Activated naive CD4-positive, alpha-beta T cell (primary cell): ENCODE results near the gene DIO3.
A peak's percentile ranks its signal among the peaks of the same experiment; 100 is the strongest.

Source experiments
- DNase-seq, 4 experiments: peaks; one replicate each; lab custom pipeline; 2025; lab: John Stamatoyannopoulos, UW

Gene DIO3

DNA sequence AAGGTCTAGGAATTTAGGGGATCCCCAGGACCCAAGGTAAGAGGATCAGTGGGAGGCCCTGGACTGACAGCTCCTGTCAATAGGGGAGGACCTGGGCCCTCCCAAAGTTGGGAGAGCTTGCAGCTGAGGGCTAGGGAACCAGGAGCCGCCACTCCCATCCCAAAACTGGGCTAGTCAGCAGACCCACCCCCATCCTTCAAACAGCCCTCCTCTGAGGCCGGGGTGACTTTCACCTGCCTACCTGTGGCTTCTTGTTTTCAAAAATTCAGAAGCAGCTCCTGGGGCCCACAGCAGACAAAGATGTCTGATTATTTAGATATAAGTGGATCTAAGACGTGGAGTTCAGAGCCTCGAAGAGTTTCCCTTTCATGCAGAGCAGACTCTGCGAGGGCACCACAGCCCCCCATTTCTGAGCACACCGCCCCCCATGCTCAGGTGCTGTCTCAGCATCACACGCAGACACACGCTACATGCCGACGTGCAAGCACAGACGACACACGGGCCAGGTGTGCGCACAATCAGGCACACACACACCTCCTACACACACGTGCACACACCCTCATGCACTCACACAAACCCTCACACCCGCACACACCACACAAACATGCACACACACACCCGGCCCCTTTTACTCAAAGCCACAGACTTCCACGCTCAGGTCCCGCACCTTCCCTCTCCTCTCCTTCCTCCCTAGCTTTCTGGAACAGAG, 21.9 kb downstream of the DIO3 start:
- no peak for DNase-seq

DNA sequence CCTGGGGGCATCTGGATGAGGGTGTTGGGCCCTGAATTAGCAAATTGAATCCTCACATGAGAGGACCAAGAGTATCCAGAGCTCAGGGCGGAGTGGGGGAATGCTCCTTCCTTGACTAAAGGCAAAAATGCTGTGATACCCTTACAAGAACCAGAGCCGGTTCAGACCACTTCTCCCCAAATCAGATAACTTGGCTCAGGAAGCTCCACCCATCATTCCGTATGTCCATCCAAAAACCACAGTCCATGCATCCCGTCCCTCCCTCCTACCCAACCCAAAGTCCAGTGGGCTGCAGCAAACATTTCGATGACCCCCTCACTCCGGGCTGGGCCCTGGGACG, 22.4 kb downstream of the DIO3 start:
- DNase-seq = no peak

- DNase-seq = no peak
Measured at GRCh38 chr14:101584055-101584859, 23.0 kb downstream of the DIO3 start.

GRCh38 chr14:101585211-101585610, 23.9 kb downstream of the DIO3 start:
- DNase-seq = no peak

DNA sequence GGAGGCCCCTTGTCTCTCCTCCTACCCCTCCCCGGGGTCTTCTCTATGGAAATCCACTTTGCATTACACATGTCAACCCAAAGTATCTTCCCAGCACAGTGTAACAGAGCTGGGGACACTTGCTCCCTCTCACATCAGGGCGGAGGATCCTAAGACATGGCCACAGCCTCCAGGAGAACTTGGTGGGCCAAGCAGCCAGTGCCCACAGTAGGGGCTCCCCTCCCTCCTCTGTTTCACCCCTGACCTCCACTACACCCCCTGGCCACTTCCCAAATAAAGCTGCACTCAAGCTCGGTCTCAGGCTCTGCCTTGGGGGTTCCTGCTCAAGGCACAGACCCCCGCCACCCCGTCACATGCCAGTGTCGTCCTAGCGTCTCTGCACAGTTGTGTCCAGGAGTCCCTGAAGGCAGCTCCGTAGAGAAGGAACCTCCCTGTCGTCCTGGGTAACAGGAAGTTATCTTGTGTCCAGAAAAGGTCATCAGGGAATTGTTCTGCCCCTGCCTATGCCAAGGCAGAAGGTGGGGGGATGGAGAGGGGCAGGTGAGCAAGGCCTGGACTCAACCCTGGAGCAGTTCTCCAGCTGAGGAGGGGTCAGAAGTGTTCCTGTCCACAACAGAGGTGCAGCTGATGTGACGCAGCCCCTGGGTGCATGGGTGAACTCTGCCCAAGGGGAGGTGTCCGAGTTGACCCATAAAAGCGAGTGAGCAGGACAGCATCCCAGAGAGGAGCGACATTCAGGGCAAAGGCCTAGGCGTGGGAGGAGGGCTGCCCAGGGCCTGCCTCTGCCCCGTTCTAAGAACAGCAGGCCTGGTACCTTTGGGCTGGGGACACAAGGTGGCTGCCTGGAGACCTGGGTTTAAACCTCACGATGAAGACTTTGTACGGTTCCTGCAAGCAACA, 25.5 kb downstream of the DIO3 start:
- no peak for DNase-seq

GRCh38 chr14:101587441-101587911, 26.2 kb downstream of the DIO3 start:
- no peak for DNase-seq

DNA sequence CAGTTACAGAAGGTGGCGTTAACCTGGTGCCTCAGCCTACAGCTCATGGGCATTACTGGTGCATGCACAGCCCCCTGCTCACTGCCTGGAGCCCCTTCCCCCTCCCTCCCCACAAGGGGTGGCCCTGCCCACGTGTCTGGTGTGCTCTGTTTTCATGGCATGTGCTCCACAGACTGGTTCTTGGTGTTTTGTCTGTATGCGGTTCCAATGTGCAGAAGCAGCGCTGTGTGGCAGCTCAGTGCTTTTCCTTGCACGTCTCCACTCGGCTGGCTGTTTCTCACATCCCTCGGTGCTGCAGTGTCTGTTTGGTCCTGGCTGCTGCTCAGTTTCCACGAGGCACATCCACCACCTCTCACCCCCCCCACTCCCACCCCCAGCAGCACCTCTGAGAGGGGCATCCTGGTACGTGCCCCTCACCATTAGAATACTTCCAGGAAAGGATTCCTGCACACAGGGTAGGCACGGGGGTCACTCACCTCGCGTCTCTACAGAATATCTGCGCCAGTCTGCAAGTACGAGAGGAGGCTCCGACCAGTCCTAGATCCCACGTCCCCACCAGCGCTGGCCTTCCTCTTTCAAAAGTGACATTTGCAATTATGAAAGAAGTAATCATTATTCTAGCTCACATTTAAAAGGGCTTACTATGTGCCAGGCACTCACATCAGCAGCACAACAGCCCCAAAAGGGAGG, 27.1 kb downstream of the DIO3 start:
- no peak for DNase-seq

DNA sequence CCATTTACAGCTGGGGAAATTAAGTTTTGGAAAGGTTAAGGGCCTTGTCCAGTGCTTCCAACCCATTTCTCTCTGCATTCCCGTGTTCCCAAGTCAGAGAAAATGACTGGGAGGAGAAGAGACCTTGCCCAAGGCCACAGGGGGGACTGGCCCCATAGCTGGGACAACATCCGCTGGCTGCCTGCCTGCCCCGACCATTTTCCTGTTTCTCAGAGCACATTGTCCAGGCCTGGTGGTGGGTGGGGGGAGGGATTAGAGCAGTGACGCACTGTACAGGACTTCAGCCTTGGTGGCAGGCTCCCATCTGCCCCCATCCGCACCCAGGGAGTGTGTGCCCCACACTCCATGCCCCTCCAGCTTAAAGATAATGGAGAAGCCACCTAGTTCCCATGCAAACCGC, 27.7 kb downstream of the DIO3 start:
- no peak for DNase-seq

GRCh38 chr14:101589486-101590015, 28.3 kb downstream of the DIO3 start:
- no peak for DNase-seq

DNA sequence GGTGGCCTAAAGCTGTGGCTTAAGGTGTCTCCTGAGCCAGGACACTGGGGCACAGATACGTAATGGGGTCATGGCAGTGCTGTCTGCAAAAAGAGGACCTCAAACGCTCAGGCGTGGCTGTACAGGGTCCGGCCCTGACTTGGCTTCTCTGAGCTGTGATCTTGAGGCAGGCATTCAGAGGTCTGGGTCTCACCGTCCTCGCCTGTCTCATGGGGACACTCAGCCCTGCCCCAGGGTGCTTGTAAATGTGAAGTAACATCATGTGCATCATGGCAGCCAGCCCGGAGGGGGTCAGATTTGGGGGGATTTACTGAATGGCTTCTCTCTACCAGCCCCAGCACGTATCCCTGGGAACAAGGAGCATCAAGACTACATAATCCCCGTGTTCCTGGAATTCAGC, 28.8 kb downstream of the DIO3 start:
- DNase-seq = no peak

DNA sequence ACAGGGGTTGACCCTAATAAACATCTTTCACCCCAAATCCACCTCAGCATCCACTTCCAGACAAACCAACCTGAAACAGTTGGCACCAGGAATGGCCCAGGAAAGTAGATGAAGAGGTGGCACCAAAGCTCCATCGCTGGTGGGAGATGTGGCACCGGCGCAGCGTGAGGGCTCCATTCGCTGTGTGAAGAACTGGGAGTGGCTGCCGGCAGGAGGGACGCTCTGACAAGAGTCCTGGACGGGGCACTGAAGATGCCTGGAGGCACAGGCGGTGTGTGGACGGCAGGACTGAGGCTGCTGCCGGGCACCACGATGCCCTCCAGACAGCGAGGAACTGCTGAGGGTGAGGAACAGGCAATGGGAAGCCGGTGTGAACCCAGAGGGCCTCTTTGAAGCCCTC, 29.3 kb downstream of the DIO3 start:
- no peak for DNase-seq

- DNase-seq = no peak
Measured at GRCh38 chr14:101591121-101591520, 29.8 kb downstream of the DIO3 start.

- no peak for DNase-seq
Measured at GRCh38 chr14:101591582-101591981, 30.3 kb downstream of the DIO3 start.

GRCh38 chr14:101593411-101594238, 32.3 kb downstream of the DIO3 start:
- no peak for DNase-seq

GRCh38 chr14:101594511-101595148, 33.3 kb downstream of the DIO3 start:
- DNase-seq = no peak

DNA sequence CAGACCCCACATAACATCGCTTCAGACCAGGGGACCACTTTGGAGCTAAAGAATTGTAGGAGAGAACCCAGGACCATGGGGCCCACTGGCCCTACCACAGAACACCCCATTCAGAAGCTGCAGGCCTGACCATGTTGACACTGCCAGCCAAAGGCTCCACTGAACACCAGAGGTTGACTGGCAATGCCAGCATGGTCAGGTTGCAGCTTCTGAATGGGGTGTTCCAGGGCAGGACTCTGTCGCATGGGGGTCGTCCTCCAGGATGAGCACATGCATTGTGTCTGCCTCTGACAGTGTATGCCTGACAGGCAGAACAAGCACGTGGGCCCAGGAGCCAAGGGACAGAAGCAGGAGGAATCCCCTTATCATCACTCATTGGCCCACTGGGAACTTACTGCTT, 34.1 kb downstream of the DIO3 start:
- no peak for DNase-seq

GRCh38 chr14:101595887-101596721, 34.8 kb downstream of the DIO3 start:
- peak in 2 of 4 experiments; percentile 14 to 21 for DNase-seq

DNA sequence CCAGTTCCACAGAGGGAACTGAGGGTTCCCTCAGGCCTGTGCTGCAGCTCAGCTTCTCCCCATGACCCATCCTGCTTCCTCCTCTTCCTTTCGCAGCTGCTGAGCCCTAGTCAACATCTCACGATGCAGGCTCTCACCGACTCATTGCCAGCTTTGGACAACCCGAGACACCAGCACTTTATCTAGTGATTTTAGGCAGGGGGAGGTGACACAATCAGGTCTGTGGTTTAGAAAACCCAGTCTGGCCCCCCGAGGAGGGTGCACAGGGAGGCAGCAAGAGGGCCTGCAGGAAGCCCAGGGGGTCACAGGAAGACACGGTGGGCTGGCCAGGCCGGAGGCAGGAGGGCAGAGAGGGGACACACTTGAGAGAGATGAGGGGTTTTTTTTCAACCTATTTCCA, 35.4 kb downstream of the DIO3 start:
- no peak for DNase-seq

- no peak for DNase-seq
Measured at GRCh38 chr14:101598159-101598558, 36.9 kb downstream of the DIO3 start.
